GM12874 (cell line): ENCODE data around the gene FUT3.

ENCODE experiments used
- TF ChIP-seq, protein P1 (sequence below): IDR thresholded peaks from 2 replicates; pipeline ENCODE4 v1.5.1; 2011; ENCODE audit warnings: low read depth, mild to moderate bottlenecking, control low read depth, low read length, moderate library complexity; ENCODE audit not compliant: insufficient read depth

The FUT3 gene

DNA sequence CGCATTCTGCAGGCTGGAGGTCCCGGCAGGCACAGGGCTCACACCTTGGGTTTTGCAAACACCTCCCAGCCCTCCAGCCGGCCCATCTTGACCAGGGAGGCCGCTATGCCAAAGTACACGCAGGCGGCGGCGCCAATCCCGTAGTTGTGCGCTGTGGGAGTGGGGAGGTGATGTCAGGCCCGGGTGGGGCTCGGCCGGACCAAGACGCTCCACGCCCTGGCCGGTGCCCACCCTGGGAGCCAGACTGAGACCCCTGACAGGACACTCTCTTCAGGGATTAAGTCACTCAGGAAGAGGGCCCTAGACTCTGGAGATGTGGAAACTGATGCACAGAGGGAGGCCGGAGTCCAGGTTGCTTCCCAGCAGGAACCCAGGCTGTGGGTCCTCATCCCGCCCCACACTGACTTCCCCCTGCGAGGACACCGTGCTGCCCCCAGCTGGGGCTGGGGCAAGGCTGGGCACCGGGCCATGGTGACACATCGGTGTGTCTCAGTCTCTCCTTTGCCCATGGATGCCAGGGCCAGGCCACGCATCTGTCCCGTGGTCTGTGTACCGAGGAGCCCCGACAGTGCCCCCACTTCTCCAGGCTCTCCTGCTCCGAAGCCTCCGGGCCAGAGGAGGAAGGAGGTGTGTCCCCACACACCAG lies 43.6 kb upstream of the FUT3 start:
- TF ChIP-seq, protein P1, sequence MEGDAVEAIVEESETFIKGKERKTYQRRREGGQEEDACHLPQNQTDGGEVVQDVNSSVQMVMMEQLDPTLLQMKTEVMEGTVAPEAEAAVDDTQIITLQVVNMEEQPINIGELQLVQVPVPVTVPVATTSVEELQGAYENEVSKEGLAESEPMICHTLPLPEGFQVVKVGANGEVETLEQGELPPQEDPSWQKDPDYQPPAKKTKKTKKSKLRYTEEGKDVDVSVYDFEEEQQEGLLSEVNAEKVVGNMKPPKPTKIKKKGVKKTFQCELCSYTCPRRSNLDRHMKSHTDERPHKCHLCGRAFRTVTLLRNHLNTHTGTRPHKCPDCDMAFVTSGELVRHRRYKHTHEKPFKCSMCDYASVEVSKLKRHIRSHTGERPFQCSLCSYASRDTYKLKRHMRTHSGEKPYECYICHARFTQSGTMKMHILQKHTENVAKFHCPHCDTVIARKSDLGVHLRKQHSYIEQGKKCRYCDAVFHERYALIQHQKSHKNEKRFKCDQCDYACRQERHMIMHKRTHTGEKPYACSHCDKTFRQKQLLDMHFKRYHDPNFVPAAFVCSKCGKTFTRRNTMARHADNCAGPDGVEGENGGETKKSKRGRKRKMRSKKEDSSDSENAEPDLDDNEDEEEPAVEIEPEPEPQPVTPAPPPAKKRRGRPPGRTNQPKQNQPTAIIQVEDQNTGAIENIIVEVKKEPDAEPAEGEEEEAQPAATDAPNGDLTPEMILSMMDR = no peak

DNA sequence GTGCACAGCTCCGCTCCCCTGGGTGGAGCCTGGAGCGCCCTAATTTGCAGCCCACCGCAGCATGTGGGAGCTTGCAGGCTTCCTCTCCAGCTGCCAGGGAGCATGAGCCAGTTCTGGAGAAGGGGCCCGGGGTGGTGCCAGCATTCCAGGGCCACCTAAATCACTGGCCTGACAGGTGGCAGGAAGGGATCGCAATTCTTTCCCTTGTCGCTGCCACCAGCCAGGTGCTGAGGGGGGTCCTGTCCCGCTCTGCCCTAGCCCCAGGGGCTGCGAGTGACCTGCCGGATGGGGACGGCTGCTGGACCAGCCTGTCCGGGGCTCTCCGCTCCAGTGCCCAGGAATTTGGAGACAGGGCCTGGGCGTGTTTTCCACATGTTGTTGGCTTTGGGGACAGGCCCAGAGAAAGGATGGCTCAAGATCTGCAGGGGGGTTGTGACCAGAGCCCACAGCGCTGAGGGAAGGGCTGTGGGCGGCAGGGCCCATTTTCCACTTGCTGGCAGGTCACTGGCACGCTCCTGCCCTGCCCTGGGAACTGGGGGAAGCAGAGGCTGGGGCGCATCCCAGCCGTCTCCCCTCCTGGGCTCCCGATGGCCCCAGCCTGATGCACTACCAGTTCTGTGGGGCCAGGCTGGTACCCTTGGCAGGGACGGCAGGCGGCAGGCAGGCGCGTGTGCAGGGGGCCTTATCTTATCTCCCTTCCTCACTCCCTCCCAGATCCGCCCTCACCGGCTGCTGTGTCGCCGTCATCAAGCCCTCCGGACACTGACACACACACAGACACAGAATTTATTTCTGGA lies 42.9 kb upstream of the FUT3 start:
- TF ChIP-seq, protein P1 = no peak

DNA sequence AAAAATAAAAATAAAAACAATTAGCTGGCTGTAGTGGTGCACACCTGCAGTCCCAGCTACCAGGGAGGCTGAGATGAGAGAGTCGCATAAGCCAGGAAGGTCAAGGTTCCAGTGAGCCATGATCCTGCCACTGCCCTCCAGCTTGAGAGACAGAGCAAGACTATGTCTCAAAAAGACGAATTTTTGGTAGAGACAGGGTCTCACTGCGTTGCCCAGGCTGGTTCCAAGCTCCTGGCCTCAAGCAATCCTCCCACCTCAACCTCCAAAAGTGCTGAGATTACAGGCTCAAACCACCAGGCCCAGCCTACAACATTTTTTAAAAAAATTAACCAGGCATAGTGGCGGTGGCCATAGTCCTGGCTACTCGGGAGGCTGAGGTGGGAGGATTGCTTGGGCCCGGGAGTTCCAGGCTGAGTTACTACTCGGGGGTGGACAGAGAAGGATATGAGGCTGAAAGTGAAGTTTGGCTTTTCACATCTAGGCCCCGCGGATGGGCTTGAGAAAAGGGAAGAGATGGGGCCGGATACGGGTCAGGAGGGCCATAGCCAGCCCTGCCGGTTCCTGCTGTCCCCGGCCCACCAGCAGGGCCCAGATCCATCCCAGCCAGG lies 42.2 kb upstream of the FUT3 start:
- TF ChIP-seq, protein P1 = no peak

DNA sequence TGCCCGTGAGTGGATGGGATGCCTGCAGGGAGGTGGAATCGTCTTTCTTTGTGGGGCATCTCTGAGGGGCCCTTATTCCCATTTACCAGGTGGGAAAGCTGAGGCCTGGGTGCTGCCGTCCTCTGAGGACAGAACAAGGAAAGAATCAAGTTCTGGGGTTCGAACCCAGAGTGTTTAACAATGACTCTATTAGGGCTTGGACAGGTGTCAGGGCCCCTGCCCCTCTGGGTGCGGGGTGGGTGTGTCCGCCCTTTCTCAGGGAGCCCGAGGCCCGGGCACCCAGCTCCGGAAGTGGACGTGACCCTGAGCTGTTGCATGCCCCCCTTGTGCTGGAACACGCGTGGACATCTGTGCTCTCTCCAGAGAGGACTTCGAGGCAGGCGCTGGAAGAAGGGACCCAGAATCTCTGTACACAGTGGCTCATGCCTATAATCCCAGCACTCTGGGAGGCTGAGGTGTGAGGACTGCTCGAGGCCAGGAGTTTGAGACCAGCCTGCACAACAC lies 41.6 kb upstream of the FUT3 start:
- TF ChIP-seq, protein P1 = no peak

DNA sequence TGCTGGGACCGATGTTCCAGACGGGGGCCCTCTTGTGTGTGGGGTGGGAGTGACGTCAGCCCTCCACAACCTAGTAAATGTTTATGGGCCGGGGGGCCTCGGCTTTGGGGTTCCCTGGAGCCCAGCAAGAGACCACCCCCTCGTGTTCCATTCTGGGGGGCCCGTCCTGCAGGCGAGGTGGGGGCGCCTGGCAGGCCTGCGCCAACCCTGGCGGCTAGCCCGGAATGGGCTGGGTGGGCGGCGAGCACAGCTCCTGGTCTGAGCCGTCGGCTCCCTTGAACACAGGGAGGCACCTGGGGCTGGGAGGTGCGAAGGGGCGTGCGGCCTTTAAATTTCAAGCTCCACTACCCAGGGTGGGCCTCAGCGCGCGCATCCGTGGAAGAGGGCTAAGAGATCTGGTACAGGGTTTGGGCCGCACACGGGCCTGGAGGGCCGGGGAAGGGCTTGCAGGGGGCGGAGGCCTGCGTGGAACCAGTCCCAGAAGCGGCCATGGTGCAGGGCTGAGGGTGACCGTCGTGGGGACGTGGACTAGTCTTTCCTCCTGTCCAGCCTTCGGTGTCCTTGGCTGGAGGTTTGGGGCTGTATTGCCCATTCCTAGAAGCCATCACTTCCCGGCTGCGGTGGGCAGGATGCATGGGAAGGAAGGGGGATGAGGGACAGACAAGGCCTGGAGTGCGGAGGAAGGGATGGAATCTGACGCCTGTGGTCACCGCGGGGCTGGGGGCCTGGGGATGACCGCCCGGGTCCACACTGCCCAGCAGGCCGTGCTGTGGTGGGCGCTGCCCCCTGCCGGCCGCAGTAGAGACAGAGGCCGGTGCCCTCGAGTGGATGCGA lies 40.9 kb upstream of the FUT3 start:
- TF ChIP-seq, protein P1 = peak; percentile 68

DNA sequence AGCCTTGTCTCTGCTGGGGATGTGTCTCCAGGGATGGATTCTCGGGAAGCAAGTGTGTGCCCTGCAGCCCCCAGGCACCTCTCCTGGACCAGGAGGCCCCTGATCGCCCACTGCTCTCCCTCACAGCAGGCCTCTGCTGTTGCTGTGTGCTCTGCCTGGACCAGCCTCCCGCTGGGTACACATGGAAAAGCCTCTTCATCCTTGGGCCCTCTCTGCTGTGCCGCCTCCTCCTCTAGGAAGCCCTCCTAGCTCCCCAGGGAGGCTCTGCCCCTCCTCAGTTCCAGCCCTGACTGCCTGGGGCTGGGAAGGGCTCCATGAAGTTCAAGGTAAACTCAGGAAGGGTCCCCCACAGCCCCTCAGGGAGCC lies 40.3 kb upstream of the FUT3 start:
- TF ChIP-seq, protein P1 = no peak
